ENCODE measurements around the gene PRRT3.

PRRT3 gene

DNA sequence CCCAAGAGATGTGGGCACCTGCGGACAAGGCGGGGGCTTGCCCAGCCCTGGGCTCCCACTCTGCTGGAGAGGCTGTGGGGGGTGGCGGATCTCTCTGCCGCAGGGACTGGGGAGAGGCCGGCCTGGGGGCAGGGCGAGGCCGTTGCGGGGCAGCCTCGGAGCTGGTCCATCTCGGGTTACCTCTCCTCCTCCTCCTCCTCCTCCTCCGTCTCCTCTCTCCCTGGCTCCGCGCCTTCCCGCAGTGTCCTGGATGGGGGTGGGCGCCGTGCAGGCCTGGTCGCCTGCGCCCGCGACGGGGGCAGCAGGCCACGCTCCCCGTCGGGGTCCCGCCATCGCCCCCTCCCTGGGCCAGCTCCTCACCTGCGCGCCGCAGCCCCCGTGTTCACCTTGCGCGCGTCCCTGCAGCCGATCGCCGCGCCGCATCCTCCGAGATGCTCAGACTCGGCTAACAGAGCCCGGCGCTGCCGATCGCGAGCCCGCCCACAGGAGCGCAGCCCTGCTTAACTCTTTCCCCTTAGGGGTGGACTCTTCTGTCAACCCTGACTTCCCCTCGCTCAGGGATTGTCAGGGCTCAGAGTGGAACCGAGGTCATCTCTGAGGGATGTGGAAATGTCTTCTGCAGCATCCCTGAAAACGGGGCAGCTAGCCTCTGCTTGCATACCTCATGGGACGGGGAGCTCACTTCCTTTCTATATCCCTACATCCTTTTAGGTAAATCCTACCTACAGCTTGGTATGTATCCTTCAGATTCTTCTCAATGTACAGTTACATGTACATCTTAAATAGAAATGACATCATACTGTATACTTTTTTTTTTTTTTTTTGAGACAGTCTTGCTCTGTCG is at the start of gene PRRT3:
Gene PRRT3, minus strand, starts transcription at position 447 of the 844 bp plus-strand sequence. CDS start 2,293 bp downstream, outside the sequence.
- DNase-seq (ENCODE audit: extremely low read depth in 1 of 2, low read depth in 1 of 2), result peak in 1 of 2 donors; percentile 52

DNA sequence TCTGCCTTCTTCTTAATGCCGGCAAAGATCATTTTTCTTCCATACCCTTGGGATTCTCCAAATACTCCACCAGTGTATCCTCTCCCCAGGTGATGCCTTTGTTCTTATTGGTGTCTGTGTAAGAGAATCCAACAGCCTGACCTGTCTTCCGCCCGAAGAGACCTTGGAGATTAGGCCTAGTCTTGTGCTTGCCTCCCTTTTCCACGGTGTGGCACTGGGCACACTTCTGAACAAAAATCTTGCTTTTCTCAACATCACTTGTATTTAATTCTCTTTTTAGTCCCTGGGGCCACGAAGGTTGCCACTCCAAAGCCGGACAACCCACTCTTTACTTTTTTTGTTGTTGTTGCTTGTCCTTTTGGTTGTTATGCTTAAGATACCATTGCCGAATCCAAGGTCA is 48.5 kb upstream of the PRRT3 start:
- no peak for DNase-seq (ENCODE audit: extremely low read depth in 1 of 2, low read depth in 1 of 2)

DNA sequence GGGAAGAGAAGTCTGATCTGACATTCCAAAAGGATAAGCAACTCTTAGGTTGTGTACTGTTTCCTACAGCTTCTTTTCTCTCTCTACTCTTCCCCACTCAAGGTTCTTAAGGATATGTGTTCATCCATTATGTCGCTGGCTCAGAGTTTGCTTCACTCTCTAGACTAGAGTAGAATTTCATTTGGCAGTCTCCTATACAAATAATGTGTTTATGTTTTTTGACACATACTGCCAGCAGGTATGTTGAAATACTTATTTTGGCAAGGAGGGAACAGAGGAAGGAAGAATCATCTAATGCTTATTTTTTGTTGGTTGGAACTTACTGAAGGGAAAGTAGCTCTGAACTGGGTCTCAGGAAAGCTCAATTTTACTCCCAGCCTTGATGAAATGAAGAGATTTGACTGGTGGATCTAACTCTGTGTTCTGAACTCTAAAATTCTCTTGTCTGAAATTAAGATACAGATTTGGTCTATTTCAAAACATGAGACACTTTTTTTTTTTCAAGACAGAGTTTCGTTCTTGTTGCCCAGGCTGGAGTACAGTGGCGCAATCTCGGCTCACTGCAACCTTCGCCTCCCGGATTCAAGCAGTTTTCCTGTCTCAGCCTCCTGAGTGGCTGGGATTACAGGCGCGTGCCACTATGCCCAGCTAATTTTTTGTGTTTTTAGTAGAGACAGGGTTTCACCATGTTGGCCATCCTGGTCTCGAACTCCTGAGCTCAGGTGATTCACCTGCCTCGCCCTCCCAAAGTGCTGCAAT is 42.1 kb upstream of the PRRT3 start:
- DNase-seq (ENCODE audit: extremely low read depth in 1 of 2, low read depth in 1 of 2), result no peak

DNA sequence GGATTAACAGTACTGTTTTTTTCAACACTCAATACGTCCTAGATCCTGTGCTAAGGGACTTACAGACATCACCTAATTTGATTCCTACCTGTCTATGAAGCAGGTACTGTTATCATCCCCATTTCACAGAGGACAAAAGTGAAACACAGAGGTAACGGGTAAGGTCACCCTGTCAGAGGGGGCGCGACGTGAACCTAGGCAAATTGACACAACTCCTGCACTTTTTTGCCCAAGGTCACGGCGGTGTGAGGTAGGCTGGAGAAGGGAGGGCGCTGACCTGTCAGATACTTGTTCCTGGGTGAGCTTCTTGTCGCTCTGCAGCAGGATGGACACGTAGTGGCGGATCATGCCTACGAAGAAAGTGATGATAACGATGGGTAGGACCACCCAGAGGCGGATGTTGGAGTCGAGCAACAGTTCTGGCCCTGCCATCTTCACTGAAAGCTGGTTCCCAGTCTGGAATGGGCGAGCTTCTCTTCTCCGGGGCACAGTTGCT is 34.1 kb upstream of the PRRT3 start:
- no peak for DNase-seq (ENCODE audit: extremely low read depth in 1 of 2, low read depth in 1 of 2)

DNA sequence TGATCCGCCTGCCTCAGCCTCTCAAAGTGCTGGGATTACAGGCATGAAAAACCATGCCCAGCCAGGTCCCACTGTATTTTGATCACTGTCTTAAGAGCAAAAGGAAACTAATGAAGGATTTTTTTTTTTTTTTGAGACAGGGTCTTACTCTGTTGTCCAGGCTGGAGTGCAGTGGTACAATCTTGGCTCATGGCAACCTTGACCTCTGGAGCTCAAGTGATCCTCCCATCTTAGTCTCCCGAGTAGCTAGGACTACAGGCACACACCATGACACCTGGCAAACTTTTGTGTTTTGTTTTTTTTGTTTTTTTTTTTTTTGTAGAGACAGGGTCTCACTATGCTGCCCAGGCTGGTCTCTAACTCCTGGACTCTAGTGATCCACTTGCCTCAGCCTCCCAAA is 28.0 kb upstream of the PRRT3 start:
- DNase-seq (ENCODE audit: extremely low read depth in 1 of 2, low read depth in 1 of 2), result no peak

DNA sequence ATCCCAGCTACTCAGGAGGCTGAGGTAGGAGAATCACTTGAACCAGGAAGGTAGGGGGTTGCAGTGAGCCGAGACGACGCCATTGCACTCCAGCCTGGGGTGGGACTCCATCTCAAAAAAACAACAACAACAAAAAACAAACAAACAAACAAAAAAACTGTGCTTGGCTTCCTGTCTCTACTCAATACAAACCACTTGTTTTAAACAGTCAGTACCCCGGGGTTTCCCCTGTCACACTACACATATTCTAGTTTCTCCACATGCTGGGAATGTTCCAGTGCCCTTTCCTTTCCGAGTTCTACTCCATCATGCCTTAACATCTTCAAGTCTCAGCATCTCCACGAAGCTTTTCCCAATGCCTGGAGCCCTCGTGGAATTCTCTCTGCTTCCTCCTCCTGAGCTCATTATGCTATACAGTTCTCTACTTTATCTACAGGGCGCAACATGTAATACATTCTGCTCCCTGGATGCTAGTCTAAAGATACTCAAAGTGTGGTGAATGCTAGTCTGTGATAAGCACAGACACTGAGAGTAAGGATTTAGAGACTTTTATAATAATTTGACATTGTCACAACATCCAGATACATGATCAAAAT is 26.6 kb upstream of the PRRT3 start:
- DNase-seq (ENCODE audit: extremely low read depth in 1 of 2, low read depth in 1 of 2), result no peak

DNA sequence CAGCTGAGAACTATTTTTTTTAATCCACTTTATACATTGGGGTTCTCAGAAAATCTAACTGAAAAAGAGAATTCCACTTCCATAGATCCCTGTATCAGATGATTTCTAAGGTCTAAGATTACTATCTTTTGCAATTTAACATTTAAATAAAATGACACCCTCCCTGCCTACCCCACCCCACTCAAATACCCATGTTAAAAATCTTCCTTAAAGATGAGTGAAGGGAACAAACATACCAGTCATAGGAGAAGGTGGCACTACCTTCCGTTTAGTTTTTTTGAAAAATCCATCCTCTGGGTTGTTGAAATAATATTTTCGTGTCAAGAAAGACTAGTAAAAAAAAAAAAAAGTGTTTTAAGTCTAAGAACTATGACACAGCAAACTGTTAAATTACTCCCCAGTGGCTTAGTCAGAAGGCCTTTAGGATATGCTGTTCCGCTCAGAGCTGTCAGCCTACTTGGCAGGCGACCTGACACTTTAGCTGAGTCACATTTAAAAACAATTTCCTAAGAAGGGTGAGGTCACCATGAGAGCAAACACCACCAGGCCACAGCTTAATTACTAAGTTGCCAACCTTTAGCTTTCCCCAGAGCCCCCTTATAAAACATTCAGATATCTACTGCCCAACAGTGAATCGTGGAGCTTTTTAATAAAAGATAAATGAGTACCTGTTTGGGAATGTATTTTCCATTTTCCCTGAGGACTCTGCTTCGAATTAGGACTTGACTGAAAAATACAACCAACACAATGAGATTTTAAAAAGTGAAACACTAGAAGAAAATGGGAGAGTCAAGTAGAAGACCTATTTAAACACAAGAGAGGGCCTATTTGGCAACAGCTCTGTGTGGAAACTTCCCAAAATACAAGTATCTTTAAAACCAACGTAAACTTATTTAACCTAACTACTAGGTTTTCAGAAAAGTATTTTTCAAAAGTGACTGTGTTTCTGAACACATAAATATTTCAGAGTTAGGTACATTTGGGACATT is 24.8 kb upstream of the PRRT3 start:
- peak; percentile 7 to 52 for DNase-seq (ENCODE audit: extremely low read depth in 1 of 2, low read depth in 1 of 2)

DNA sequence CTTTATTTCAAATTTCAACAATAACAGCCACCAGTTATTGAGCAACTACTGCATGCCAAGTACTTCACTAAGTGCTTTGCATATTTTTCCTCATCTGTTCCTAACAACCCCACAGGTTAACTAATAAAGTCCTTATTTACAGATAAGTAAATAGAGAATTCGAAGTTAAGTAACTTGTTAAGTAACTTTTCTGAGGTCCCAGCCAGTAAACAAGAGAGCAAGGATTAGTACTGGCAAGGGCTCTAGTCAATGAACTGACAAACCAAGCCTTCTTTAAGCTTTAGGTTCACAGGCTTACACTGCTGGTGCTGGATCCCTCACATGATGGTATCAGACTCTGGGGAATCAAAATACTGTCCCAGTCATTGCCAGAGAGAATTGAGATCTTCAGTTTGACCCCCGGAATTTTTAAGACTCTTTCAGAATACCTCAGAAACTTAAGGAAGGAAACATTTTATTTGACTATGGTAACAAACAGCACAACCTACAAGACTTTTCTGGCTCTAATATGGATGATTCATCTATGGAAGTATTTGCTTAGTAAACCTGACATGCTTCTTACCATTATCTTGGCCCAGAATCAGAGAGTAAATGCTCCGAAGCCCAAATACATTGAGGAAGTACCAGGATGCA is 17.9 kb upstream of the PRRT3 start:
- no peak for DNase-seq (ENCODE audit: extremely low read depth in 1 of 2, low read depth in 1 of 2)

DNA sequence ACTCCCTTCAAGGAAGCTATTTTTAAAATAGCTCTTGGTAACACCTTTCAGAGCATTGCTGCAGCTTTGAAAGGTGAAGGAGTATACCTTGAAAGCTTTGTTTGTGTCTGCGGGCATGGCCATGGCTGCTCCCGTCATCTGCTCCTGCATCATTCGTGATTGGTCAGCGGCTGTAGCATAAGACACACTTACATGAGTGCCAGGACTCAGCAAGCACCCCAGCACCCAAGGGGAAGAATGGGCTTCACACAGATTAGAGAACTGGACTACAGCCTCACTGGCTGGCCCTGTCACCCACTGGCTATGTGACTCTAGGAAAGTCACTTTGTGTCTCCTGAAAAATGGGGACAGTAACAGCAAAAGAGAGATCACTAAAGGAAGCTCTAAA is 17.4 kb upstream of the PRRT3 start:
- DNase-seq (ENCODE audit: extremely low read depth in 1 of 2, low read depth in 1 of 2), result no peak

DNA sequence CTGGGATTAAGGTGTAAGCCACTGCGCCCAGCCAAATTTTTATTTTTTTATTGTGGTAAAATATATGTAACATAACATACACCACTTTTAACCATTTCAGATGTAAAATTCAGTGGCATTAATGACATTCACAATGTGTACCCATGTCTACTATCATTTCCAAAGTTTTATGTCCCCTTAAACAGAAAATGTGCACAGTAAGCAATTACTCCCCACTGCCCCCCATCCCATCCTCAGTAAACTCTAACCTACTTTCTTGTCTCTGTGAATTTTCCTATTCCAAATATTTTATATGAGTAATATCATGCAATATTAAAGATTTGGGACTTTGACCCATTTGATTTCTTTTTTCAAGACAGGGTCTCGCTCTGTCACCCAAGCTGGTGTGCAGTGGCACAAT is 14.6 kb upstream of the PRRT3 start:
- no peak for DNase-seq (ENCODE audit: extremely low read depth in 1 of 2, low read depth in 1 of 2)

DNA sequence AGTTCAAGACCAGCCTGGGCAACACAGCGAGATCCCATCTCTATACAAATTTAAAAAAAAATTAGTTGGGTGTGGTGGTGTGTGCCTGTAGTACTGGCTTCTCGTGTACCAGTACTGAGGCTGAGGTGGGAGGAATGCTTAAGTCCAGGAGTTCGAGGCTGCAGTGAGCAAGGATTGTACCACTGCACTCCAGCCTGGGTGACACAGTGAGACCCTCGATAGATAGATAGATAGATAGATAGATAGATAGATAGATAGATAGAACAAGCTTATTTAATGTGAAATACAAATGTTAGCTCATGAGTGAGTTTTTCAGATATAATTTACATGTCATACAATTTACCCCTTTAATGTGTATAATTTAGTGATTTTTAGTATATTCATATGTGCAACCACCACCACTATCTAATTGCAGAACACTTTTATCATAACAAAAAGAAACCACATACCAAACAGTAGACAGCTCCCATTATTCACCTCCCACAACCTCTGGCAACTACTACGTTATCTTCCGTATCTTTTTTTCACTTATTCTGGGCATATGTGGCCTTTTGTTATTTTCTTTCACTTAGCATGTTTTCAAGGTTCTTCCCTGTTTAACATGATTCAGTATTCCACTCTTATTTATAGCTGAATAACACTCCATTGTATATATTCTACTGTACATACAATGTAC is 13.1 kb upstream of the PRRT3 start:
- DNase-seq (ENCODE audit: extremely low read depth in 1 of 2, low read depth in 1 of 2), result no peak

DNA sequence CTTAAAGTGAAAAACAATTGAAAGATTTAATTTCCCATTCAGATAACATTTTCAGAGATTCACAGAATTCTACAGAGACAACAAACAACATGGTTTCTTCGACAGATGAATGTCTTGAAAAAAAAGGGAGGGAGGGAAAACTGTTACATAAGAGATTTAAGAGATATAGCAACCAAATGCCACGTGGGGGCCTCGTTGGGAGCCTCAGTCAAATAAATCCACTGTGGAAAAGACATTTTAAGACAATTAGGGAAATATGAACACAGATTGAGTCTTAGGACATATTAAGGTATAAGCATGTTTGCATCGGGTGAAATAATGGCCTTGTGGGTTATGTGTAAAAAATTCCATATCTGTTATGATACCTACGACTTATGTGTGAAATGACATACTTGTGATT is 5.0 kb upstream of the PRRT3 start:
- no peak for DNase-seq (ENCODE audit: extremely low read depth in 1 of 2, low read depth in 1 of 2)

DNA sequence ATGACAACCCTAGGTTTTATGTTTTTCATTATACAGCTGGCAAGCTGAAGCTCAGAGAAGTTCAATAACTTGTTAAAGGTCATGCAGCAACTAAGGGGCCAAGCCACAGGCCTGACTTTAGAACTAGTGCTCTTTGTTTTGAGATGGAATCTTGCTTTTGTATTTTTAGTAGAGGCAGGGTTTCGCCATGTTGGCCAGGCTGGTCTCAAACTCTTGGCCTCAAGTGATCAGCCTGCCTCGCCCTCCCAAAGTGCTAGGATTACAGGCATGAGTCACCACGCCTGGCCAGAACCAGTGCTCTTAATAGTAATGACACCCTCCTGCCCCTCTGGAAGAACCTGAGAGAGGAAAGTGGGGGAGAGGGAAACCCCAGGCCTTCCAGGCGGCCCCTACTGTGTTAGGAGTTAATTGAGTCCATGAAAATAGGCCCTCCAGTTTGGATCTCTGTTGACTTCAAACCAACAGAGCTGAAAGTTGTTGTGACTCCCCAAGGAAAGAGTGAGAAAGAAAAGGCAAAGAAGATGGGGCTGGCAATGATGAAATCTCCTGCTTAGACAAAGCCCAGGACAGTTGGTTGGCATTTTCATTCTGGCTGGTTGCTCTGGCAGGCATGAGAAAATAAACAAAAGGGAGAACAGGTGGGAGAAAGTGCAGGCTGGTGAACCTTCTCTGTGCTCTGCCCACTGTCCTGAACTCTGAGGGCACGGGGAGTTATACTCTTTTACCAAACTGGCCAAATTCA is 3.6 kb upstream of the PRRT3 start:
- DNase-seq (ENCODE audit: extremely low read depth in 1 of 2, low read depth in 1 of 2), result no peak

DNA sequence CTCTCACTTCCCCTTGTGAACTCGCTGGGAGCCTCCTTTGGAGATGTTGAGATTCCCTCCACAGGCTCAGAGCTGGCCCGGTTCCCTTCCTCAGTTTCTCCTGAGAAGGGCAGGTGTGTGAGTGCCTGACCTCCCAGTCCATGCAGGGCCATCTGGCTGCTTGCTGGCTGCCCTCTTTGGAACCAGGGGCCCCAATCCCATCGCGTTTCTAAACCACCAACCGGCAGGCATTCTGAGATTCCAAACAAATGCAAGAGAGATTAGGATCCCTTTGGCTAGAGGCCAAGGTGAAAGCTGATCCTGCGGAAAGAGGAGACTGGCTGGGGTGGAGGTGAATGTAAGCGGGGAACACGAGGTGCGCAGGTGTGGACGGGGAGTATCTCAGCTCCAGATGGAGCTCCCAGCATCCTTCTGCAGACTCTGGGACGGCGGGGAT is 2.9 kb upstream of the PRRT3 start:
- DNase-seq (ENCODE audit: extremely low read depth in 1 of 2, low read depth in 1 of 2), result no peak

DNA sequence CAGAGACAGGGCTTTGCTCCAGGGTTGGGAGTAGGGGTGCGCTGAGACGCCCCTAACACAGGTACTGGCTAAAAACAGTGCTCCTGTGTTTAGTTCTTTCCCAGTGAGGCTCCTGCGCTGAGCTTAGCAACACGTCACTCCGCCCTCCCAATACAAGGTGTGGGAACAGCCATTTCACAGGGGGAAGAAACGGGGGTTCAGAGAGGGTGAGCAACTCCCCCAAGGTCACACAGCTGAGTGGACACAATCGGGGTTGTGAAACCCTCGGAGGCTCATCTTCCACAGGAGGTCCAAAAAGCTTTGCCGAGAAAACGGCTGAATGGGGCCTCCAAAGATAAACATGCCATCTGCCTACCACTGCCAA is 628 bp downstream of the PRRT3 start:
- no peak for DNase-seq (ENCODE audit: extremely low read depth in 1 of 2, low read depth in 1 of 2)

DNA sequence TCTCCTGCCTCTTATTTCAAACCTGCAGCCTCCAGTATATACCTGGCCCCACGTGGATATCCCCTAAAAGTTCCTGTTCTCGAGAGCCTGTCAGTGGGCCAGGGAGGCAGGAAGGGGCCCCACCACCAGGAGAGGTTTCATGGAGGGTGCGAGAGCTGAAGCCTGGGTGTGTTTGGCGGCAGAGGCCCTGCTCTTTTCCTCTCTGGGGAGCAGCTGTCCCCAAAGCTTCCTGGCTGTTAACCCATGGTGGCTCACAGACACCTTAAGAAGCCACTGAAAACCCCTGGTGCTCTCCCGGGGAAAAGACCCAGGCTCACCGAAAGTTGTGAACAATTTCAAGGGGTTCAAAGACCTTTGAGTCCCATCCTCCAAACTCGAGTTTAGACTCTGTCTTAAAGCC is 1.1 kb downstream of the PRRT3 start:
- DNase-seq (ENCODE audit: extremely low read depth in 1 of 2, low read depth in 1 of 2), result no peak

DNA sequence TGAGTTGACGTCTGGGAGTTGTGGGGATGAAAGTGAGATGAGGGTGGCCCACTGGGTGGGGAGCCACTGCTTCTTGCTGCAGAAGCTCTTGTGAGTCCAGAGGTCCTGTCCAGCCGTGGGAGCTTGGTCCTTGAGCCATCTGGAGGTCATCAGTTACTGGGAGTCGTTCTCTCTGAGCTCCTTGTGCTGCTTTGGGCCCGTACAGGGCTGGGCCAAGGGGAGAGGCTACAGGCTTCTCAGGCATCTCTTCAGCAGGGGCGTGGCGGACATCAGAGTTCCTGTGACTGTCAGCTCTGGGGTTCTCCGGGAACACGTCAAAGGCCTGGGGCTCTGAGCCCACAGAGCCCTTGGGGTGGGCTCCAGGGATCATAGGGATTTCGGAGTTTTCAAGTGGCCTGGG is 2.6 kb downstream of the PRRT3 start:
- DNase-seq (ENCODE audit: extremely low read depth in 1 of 2, low read depth in 1 of 2), result no peak

DNA sequence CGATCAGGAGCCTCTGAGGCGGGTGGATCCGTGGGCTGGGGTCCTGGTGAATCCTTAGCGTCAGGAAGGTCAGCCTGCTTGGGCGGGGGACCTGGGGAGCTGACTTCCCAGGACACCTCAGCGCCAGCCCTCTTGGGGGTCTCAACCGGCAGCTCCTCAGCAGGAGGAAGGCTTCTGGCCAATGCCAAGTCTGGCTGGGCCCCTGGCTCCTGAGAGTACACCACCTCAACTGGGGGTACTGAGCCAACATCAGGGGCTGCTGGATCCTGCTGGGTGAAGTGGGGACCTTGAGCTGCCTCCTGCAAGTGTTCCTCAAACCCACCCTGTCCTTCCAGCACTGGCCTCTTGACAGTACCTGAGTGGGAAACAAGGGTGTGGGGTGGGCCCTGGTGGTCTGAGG is 3.1 kb downstream of the PRRT3 start:
- DNase-seq (ENCODE audit: extremely low read depth in 1 of 2, low read depth in 1 of 2), result no peak

DNA sequence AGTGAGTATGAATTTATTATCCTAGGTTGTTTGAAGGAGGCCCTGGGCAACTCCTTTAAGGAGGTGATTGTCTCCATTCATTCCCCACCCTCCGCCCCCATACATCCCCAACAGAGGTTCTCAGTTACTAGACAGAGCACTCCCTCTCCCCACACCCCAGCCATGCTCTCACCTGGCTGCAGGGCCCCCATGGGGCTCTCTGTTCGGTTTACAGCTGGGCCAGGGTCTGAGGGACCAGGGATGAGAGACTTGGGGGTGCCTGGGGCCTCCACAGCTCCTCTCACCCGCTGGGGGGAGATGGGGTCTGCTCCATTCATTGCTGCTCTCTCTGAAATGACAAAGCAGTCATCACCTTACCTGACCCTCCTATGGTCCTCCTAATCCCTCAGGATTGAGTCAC is 3.6 kb downstream of the PRRT3 start:
- no peak for DNase-seq (ENCODE audit: extremely low read depth in 1 of 2, low read depth in 1 of 2)
